Activated CD8-positive, alpha-beta T cell treated with anti-CD3 and anti-CD28 coated beads for 36 hours (primary cell): ENCODE data around the gene TCEANC2. TPM values are rescaled to one million over a fixed set of nuclear protein-coding genes. Genes with fewer than 3 reads are reported as not detected.

Experiments
- ATAC-seq: fragments of 200-7000 bp; cut with Tn5 transposase; one replicate; pipeline ENCODE4 v1.10.0; 2021; ENCODE audit warnings: mild to moderate bottlenecking, moderate library complexity
- CTCF ChIA-PET: fragments of 350-600 bp; sonication (Branson Sonifier 250); formaldehyde crosslinking; loops from one replicate; lab custom pipeline; 2021; ENCODE audit warnings: antibody characterized with exemption; lab: Charles Lee
- POLR2A ChIA-PET: fragments of 350-600 bp; sonication (Branson Sonifier 250); formaldehyde crosslinking; loops from one replicate; lab custom pipeline; 2021; ENCODE audit warnings: antibody characterized with exemption; lab: Charles Lee
- DNase-seq: peaks from one replicate; pipeline ENCODE4 v3.0.0-alpha.2; 2020
- H3K27ac Mint-ChIP-seq: one replicate; pipeline ENCODE4 v1.8.0; 2021; ENCODE audit warnings: mild to moderate bottlenecking, mixed read lengths
- H3K27me3 Mint-ChIP-seq: one replicate; pipeline ENCODE4 v1.8.0; 2021; ENCODE audit warnings: mixed read lengths
- H3K36me3 Mint-ChIP-seq: one replicate; pipeline ENCODE4 v1.8.0; 2021; ENCODE audit warnings: low read depth, mixed read lengths
- H3K4me1 Mint-ChIP-seq: one replicate; pipeline ENCODE4 v1.8.0; 2021; ENCODE audit warnings: low read depth, mixed read lengths
- H3K4me3 Mint-ChIP-seq: one replicate; pipeline ENCODE4 v1.8.0; 2021; ENCODE audit warnings: mild to moderate bottlenecking, moderate library complexity, mixed read lengths
- H3K9me3 Mint-ChIP-seq: one replicate; pipeline ENCODE4 v1.8.0; 2021; ENCODE audit warnings: mixed read lengths
- CTCF ChIP-seq: fragments of 200-600 bp; IDR thresholded peaks from one replicate; pipeline ENCODE4 v1.8.0; 2022; ENCODE audit warnings: antibody characterized with exemption, mild to moderate bottlenecking
- intact Hi-C: fragments of 100-400 bp; cut with micrococcal nuclease; formaldehyde crosslinking; loops from one replicate; pipeline ENCODE4 v1.10.0; 2022
- total RNA-seq, 2 experiments: library from RNA; stranded (reverse); gene quantifications; one replicate each; pipeline ENCODE4 v1.2.3, GENCODE V29; 2021

The TCEANC2 gene
- total RNA-seq, 2 experiments from 2014 or later: 11.1 to 11.2 TPM

- POLR2A ChIA-PET: no interaction called here
Measured at GRCh38 chr1:54108156-54108555, 54.7 kb downstream of the TCEANC2 start.

GRCh38 chr1:54109129-54110090 is 56.0 kb downstream of the TCEANC2 start:
- ChIA-PET POLR2A (interaction anchor here (0.7 kb wide), 1 partner anchor 72 kb away, joined by 3 read pairs; no protein-coding TSS in a partner anchor), CTCF (no interaction called here)
- TF ChIP-seq CTCF: no peak
- ATAC-seq: no peak
- H3K27ac Mint-ChIP-seq: no peak overlapping the region
- no peaks in the 10 kb centered on the region for H3K4me1 Mint-ChIP-seq
- H3K27me3 Mint-ChIP-seq: no peaks in the 10 kb centered on the region
- intact Hi-C loops: no loop called here
- H3K36me3 Mint-ChIP-seq: no peaks in the 10 kb centered on the region
- no peak overlapping the region for H3K4me3 Mint-ChIP-seq
- no peak for DNase-seq
- no peaks in the 10 kb centered on the region for H3K9me3 Mint-ChIP-seq

More at GRCh38 chr1:54108156-54108555, 54.7 kb downstream of the TCEANC2 start:
- Mint-ChIP-seq H3K27me3 (no peaks in the 10 kb centered on the region), H3K9me3 (no peaks in the 10 kb centered on the region), H3K4me1 (no peaks in the 10 kb centered on the region), H3K36me3 (no peaks in the 10 kb centered on the region), H3K27ac (no peak overlapping the region), H3K4me3 (no peak overlapping the region)
- CTCF ChIA-PET: interaction anchor here (0.6 to 1.2 kb wide), 4 partner anchors 18 to 391 kb away, joined by 3 to 4 read pairs (median 3); no protein-coding TSS in a partner anchor
- intact Hi-C loops: no loop called here
- ATAC-seq (no peak), DNase-seq (no peak)
- no peak for TF ChIP-seq CTCF

GRCh38 chr1:54110996-54111395 is 57.6 kb downstream of the TCEANC2 start:
- intact Hi-C loops: no loop called here
- ATAC-seq (no peak), DNase-seq (no peak)
- Mint-ChIP-seq H3K27me3 (no peaks in the 10 kb centered on the region), H3K36me3 (no peaks in the 10 kb centered on the region), H3K4me1 (no peaks in the 10 kb centered on the region), H3K4me3 (no peak overlapping the region), H3K9me3 (no peaks in the 10 kb centered on the region), H3K27ac (no peak overlapping the region)
- no peak for TF ChIP-seq CTCF
- POLR2A ChIA-PET: no interaction called here
- CTCF ChIA-PET: interaction anchor here (4.3 kb wide), 1 partner anchor 11 kb away, joined by 19 read pairs; no protein-coding TSS in a partner anchor

- Mint-ChIP-seq H3K4me3 (no peak overlapping the region), H3K9me3 (no peaks in the 10 kb centered on the region), H3K36me3 (no peaks in the 10 kb centered on the region), H3K27ac (no peak overlapping the region), H3K4me1 (no peaks in the 10 kb centered on the region), H3K27me3 (no peaks in the 10 kb centered on the region)
- POLR2A ChIA-PET: no interaction called here
- no peak for TF ChIP-seq CTCF
- no peak for DNase-seq
- no peak for ATAC-seq
- CTCF ChIA-PET: interaction anchor here (4.3 kb wide), 1 partner anchor 10 kb away, joined by 19 read pairs; no protein-coding TSS in a partner anchor
- intact Hi-C loops: no loop called here
Measured at GRCh38 chr1:54111624-54112023, 58.2 kb downstream of the TCEANC2 start.

- CTCF ChIA-PET: interaction anchor here (4.3 kb wide), 1 partner anchor 10 kb away, joined by 19 read pairs; no protein-coding TSS in a partner anchor
- ATAC-seq (no peak), DNase-seq (no peak)
- TF ChIP-seq CTCF: no peak
- H3K4me3 Mint-ChIP-seq: no peak overlapping the region
- H3K9me3 Mint-ChIP-seq: no peaks in the 10 kb centered on the region
- POLR2A ChIA-PET: interaction anchor here (0.5 kb wide), 1 partner anchor 1870 kb away, joined by 4 read pairs; no protein-coding TSS in a partner anchor
- no peaks in the 10 kb centered on the region for H3K4me1 Mint-ChIP-seq
- H3K36me3 Mint-ChIP-seq: no peaks in the 10 kb centered on the region
- no peak overlapping the region for H3K27ac Mint-ChIP-seq
- intact Hi-C loops: no loop called here
- H3K27me3 Mint-ChIP-seq: no peaks in the 10 kb centered on the region
Measured at GRCh38 chr1:54112027-54112426, 58.6 kb downstream of the TCEANC2 start.
